Liver (tissue), 9 donors: Measurements from ENCODE around the gene KIF26B. TPM values are rescaled to one million over a fixed set of nuclear protein-coding genes. Genes with fewer than 3 reads are reported as not detected.

Source experiments
- DNase-seq: peaks from one replicate; pipeline ENCODE4 v3.0.0-alpha.2; 2017; ENCODE audit warnings: low spot score
- H3K27ac ChIP-seq, 2 donors: one replicate each; pipeline ENCODE4 v1.7.0; 2013; ENCODE audit warnings: inconsistent platforms in 2 of 2, low read length in 2 of 2, control low read depth in 1 of 2, low read depth in 1 of 2, mild to moderate bottlenecking in 1 of 2
- H3K27me3 ChIP-seq, 4 donors: one replicate each; pipeline versions ENCODE4 v1.6.1 to v1.7.0; 2013; ENCODE audit warnings: low read length in 3 of 4, inconsistent platforms in 1 of 4, mild to moderate bottlenecking in 1 of 4, moderate library complexity in 1 of 4; ENCODE audit not compliant: control insufficient read depth in 4 of 4, insufficient read depth in 4 of 4
- H3K36me3 ChIP-seq, 4 donors: one replicate each; pipeline versions ENCODE4 v1.6.1 to v1.7.0; 2013; ENCODE audit warnings: low read length in 3 of 4, mild to moderate bottlenecking in 3 of 4, low read depth in 1 of 4, moderate library complexity in 1 of 4; ENCODE audit not compliant: control insufficient read depth in 4 of 4, insufficient read depth in 3 of 4
- H3K4me1 ChIP-seq, 4 donors: one replicate each; pipeline versions ENCODE4 v1.6.1 to v1.7.0; 2013; ENCODE audit warnings: low read length in 3 of 4, mild to moderate bottlenecking in 3 of 4, moderate library complexity in 1 of 4; ENCODE audit not compliant: control insufficient read depth in 4 of 4, insufficient read depth in 4 of 4
- H3K4me3 ChIP-seq, 3 donors: one replicate each; pipeline versions ENCODE4 v1.6.1 to v1.7.0; 2013; ENCODE audit warnings: low read length in 3 of 3, control low read depth in 1 of 3, low read depth in 1 of 3, mild to moderate bottlenecking in 1 of 3
- H3K9ac ChIP-seq, 2 donors: one replicate each; pipeline ENCODE4 v1.7.0; 2013; ENCODE audit warnings: low read length in 2 of 2, mild to moderate bottlenecking in 2 of 2, moderate library complexity in 2 of 2, control low read depth in 1 of 2, low read depth in 1 of 2
- H3K9me3 ChIP-seq, 4 donors: one replicate each; pipeline versions ENCODE4 v1.6.1 to v1.7.0; 2013; ENCODE audit warnings: low read length in 3 of 4; ENCODE audit not compliant: control insufficient read depth in 4 of 4
- EGR1 ChIP-seq, 2 donors: IDR thresholded peaks; 2 replicates each; pipeline ENCODE4 v1.6.1; 2016 to 2018; ENCODE audit warnings: antibody characterized with exemption in 2 of 2, low read depth in 2 of 2
- FOXA1 ChIP-seq: IDR thresholded peaks from 2 replicates; pipeline ENCODE4 v1.6.1; 2016; ENCODE audit warnings: antibody characterized with exemption
- FOXA2 ChIP-seq: IDR thresholded peaks from 2 replicates; pipeline ENCODE4 v1.6.1; 2016; ENCODE audit warnings: antibody characterized with exemption
- HNF4A ChIP-seq, 2 donors: conservative IDR thresholded peaks; 2 replicates each; pipeline ENCODE4 v1.6.1; 2016; ENCODE audit warnings: antibody characterized with exemption in 2 of 2, mild to moderate bottlenecking in 2 of 2
- HNF4G ChIP-seq: IDR thresholded peaks from 2 replicates; pipeline ENCODE4 v1.6.1; 2016; ENCODE audit warnings: antibody characterized with exemption
- JUND ChIP-seq, 2 donors: IDR thresholded peaks; 2 replicates each; pipeline ENCODE4 v1.6.1; 2016; ENCODE audit warnings: antibody characterized with exemption in 2 of 2
- NR2F2 ChIP-seq: IDR thresholded peaks from 2 replicates; pipeline ENCODE4 v1.6.1; 2016; ENCODE audit warnings: antibody characterized with exemption
- RXRA ChIP-seq, 2 donors: IDR thresholded peaks; 2 replicates each; pipeline ENCODE4 v1.6.1; 2017 to 2018; ENCODE audit warnings: antibody characterized with exemption in 2 of 2, mild to moderate bottlenecking in 1 of 2
- SP1 ChIP-seq: IDR thresholded peaks from 2 replicates; pipeline ENCODE4 v1.6.1; 2018; ENCODE audit warnings: antibody characterized with exemption, mild to moderate bottlenecking
- TAF1 ChIP-seq: conservative IDR thresholded peaks from 2 replicates; pipeline ENCODE4 v1.6.1; 2016; ENCODE audit warnings: antibody characterized with exemption, mild to moderate bottlenecking
- YY1 ChIP-seq: IDR thresholded peaks from 2 replicates; pipeline ENCODE4 v1.6.1; 2016; ENCODE audit warnings: antibody characterized with exemption, mild to moderate bottlenecking
- WGBS: extraction: QIAGEN DNeasy Blood & Tissue Kit; methylation state at CpG from one replicate; pipeline ENCODE4 v1.1.7; 2013; 5-methylcytosine and 5-hydroxymethylcytosine counted together
- polyA plus RNA-seq, 2 donors: library from polyadenylated mRNA; stranded (reverse) in 1 of 2; unstranded in 1 of 2; fragments of 200-250 nt in 1 of 2; fragments of >200 nt in 1 of 2; fragmentation: Nextera tagmentation in 1 of 2; extraction: Ambion mirVana in 1 of 2; gene quantifications; one replicate each; pipeline versions ENCODE4 v1.2.1 to v1.2.3, GENCODE V29; 2013 to 2015
- total RNA-seq, 2 donors: library from RNA; depleted of rRNA; stranded (reverse); fragments of >200 nt; gene quantifications; one replicate each; pipeline ENCODE4 v1.2.3, GENCODE V29; 2014
- TF ChIP-seq, protein P1 (sequence below): IDR thresholded peaks from 2 replicates; pipeline ENCODE4 v1.6.1; 2016; ENCODE audit warnings: antibody characterized with exemption, mild to moderate bottlenecking
- TF ChIP-seq, protein P2 (sequence below): fragments of 150-350 bp; IDR thresholded peaks from 2 replicates; pipeline ENCODE4 v1.5.1; 2017; ENCODE audit warnings: improper control_type of control experiment, low read depth, low read length; ENCODE audit not compliant: missing input control
- TF ChIP-seq, protein P3 (sequence below): IDR thresholded peaks from 2 replicates; pipeline ENCODE4 v1.6.1; 2016; ENCODE audit warnings: antibody characterized with exemption
- TF ChIP-seq, protein P4 (sequence below): IDR thresholded peaks from 2 replicates; pipeline ENCODE4 v1.6.1; 2016; ENCODE audit warnings: antibody characterized with exemption
- donor health status: healthy.
- donor health status: healthy.
- donor health status: healthy.
- donor health status: healthy.
- donor health status: healthy.

Gene KIF26B
- total and polyA plus RNA-seq, 4 donors = 0.10 to 1.7 (median 0.34) TPM

DNA sequence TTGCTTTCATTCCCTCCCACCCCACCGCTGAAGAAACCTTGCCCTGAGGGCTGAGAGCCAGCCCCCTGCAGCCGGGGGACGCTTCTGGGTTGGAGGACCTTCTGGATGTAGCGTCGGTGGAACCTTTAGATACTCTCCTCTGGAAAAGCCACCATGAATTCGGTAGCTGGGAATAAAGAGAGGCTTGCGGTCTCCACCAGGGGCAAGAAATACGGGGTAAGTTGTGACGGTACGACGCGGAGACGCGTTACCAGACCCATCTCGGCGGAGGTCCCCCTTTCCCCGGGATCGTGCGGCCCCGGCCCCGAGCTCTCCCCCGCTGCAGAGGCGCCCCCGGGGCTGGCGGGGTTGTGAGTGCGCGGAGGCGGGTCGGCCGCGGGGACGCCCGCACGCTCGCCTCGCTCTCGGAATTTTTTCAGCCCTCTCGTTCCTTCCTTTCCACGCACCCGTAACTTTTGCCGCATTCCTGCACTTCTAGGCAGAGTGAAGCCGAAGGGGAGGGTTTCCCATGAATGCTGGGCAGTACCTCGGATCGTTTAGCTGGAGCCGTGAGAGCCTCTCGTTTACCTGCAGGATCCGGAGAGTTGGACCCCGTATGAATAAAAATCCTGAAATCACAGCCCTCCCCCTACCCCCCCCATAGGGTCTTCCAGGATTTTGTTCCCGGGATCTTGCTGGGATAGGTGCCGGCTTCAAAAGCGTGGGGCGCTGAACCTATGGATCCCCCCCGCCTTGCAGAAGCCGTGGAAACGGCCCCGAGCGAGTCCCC, 671 bp downstream of the KIF26B start:
- peak overlapping the region in 1 of 2 donors; percentile 28 for H3K9ac ChIP-seq
- 2% methylated on average over 57 of the region's 57 CpGs for WGBS
- DNase-seq = no peak

DNA sequence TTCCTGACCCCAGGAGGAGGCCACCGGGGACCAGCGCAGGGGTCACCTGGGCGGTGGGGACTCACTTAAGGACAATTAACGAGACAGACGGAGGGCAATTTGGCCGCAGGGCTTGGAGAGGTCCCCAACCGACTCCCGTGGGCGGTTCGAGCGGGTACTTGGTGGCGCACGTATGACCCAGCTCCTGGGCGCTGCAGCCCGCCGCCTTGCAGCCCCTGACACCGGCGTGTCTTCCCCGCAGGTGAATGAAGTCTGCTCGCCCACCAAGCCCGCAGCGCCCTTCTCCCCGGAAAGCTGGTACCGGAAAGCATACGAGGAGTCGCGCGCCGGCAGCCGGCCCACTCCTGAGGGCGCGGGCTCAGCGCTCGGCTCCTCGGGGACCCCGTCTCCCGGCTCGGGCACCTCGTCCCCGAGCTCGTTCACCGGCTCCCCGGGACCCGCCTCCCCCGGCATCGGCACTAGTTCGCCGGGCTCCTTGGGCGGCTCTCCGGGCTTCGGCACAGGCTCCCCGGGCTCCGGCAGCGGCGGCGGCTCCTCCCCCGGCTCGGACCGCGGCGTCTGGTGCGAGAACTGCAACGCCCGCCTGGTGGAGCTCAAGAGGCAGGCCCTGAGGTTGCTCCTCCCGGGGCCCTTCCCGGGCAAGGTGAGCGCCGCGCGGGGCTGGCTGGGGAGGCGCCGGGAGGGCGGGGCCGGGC, 1.4 kb downstream of the KIF26B start:
- Histone ChIP-seq H3K27me3 (no peaks in the 10 kb centered on the region), H3K4me1 (peaks cover 23 to 40% (median 33%) of the 10 kb centered on the region in 4 donors), H3K36me3 (no peaks in the 10 kb centered on the region), H3K9ac (no peak overlapping the region), H3K4me3 (peak overlapping the region; percentile 20 to 70 (median 45)), H3K9me3 (peaks cover 0 to 6% (median 0%) of the 10 kb centered on the region in 4 donors), H3K27ac (no peak overlapping the region)
- peak; percentile 77 for DNase-seq
- under 1% methylated on average over 74 of the region's 74 CpGs for WGBS
- TF ChIP-seq JUND (IDR thresholded peaks at IDR 0.05) (no peak), NR2F2 (no peak), RXRA (IDR thresholded peaks at IDR 0.05) (no peak)
- TF ChIP-seq, protein P1, sequence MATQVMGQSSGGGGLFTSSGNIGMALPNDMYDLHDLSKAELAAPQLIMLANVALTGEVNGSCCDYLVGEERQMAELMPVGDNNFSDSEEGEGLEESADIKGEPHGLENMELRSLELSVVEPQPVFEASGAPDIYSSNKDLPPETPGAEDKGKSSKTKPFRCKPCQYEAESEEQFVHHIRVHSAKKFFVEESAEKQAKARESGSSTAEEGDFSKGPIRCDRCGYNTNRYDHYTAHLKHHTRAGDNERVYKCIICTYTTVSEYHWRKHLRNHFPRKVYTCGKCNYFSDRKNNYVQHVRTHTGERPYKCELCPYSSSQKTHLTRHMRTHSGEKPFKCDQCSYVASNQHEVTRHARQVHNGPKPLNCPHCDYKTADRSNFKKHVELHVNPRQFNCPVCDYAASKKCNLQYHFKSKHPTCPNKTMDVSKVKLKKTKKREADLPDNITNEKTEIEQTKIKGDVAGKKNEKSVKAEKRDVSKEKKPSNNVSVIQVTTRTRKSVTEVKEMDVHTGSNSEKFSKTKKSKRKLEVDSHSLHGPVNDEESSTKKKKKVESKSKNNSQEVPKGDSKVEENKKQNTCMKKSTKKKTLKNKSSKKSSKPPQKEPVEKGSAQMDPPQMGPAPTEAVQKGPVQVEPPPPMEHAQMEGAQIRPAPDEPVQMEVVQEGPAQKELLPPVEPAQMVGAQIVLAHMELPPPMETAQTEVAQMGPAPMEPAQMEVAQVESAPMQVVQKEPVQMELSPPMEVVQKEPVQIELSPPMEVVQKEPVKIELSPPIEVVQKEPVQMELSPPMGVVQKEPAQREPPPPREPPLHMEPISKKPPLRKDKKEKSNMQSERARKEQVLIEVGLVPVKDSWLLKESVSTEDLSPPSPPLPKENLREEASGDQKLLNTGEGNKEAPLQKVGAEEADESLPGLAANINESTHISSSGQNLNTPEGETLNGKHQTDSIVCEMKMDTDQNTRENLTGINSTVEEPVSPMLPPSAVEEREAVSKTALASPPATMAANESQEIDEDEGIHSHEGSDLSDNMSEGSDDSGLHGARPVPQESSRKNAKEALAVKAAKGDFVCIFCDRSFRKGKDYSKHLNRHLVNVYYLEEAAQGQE = no peak
- TF ChIP-seq, protein P2, sequence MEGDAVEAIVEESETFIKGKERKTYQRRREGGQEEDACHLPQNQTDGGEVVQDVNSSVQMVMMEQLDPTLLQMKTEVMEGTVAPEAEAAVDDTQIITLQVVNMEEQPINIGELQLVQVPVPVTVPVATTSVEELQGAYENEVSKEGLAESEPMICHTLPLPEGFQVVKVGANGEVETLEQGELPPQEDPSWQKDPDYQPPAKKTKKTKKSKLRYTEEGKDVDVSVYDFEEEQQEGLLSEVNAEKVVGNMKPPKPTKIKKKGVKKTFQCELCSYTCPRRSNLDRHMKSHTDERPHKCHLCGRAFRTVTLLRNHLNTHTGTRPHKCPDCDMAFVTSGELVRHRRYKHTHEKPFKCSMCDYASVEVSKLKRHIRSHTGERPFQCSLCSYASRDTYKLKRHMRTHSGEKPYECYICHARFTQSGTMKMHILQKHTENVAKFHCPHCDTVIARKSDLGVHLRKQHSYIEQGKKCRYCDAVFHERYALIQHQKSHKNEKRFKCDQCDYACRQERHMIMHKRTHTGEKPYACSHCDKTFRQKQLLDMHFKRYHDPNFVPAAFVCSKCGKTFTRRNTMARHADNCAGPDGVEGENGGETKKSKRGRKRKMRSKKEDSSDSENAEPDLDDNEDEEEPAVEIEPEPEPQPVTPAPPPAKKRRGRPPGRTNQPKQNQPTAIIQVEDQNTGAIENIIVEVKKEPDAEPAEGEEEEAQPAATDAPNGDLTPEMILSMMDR = peak; percentile 72
- TF ChIP-seq, protein P3, sequence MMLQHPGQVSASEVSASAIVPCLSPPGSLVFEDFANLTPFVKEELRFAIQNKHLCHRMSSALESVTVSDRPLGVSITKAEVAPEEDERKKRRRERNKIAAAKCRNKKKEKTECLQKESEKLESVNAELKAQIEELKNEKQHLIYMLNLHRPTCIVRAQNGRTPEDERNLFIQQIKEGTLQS = no peak

More for the DNA sequence above, 671 bp downstream of the KIF26B start:
- Histone ChIP-seq H3K27me3 (peaks cover 0 to 5% (median 0%) of the 10 kb centered on the region in 4 donors), H3K36me3 (no peaks in the 10 kb centered on the region), H3K9me3 (peaks cover 0 to 6% (median 0%) of the 10 kb centered on the region in 4 donors), H3K4me1 (peaks cover 23 to 40% (median 33%) of the 10 kb centered on the region in 4 donors), H3K4me3 (peak overlapping the region; percentile 20 to 70 (median 53)), H3K27ac (no peak overlapping the region)
- TF ChIP-seq YY1 (no peak), SP1 (no peak), FOXA2 (no peak), HNF4A (conservative IDR thresholded peaks at IDR 0.05) (no peak), JUND (IDR thresholded peaks at IDR 0.05) (no peak), EGR1 (IDR thresholded peaks at IDR 0.05; ENCODE audit: low read depth in 2 of 2) (no peak), TAF1 (no peak), HNF4G (no peak), FOXA1 (no peak), RXRA (IDR thresholded peaks at IDR 0.05) (no peak)
- TF ChIP-seq, protein P4, sequence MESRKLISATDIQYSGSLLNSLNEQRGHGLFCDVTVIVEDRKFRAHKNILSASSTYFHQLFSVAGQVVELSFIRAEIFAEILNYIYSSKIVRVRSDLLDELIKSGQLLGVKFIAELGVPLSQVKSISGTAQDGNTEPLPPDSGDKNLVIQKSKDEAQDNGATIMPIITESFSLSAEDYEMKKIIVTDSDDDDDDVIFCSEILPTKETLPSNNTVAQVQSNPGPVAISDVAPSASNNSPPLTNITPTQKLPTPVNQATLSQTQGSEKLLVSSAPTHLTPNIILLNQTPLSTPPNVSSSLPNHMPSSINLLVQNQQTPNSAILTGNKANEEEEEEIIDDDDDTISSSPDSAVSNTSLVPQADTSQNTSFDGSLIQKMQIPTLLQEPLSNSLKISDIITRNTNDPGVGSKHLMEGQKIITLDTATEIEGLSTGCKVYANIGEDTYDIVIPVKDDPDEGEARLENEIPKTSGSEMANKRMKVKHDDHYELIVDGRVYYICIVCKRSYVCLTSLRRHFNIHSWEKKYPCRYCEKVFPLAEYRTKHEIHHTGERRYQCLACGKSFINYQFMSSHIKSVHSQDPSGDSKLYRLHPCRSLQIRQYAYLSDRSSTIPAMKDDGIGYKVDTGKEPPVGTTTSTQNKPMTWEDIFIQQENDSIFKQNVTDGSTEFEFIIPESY = no peak
- TF ChIP-seq, protein P1 = no peak
- TF ChIP-seq, protein P3 = no peak
